Lower leg skin (tissue), 4 donors: ENCODE data around the gene ERC2. TPM values are rescaled to one million over a fixed set of nuclear protein-coding genes. Genes with fewer than 3 reads are reported as not detected.

Source experiments
- DNase-seq, 2 donors: peaks; one replicate each; pipeline ENCODE4 v3.0.0-alpha.2; 2019; ENCODE audit warnings: low spot score in 2 of 2
- H3K4me3 ChIP-seq: fragments of 200-600 bp; sonication (generic); 2 replicates; pipeline ENCODE4 v1.5.1; 2017; ENCODE audit warnings: mild to moderate bottlenecking, low read depth; ENCODE audit not compliant: poor library complexity, severe bottlenecking
- POLR2A ChIP-seq, 2 donors: fragments of 450-650 bp; IDR thresholded peaks; one replicate each; pipeline ENCODE4 v1.6.1; 2016 to 2017; ENCODE audit warnings: antibody characterized with exemption in 2 of 2, mild to moderate bottlenecking in 1 of 2, moderate library complexity in 1 of 2
- WGBS, 2 donors: methylation state at CpG; one replicate each; pipeline ENCODE4 v1.1.5; 2018; 5-methylcytosine and 5-hydroxymethylcytosine counted together
- intact Hi-C: fragments of 100-400 bp; cut with DNase I; formaldehyde crosslinking; loops from one replicate; pipeline ENCODE4 v1.15.0; 2023; ENCODE audit warnings: low total_unique reads
- total RNA-seq, 4 donors: library from RNA; depleted of rRNA; stranded (reverse); fragments of >200 nt; gene quantifications; one replicate each; pipeline ENCODE4 v1.1.0, GENCODE V29; 2016
- TF ChIP-seq, protein P1 (sequence below), 3 donors: fragments of 450-650 bp; IDR thresholded peaks; one replicate each; pipeline ENCODE4 v1.5.1; 2016; ENCODE audit warnings: antibody characterized with exemption in 3 of 3, mild to moderate bottlenecking in 3 of 3, moderate library complexity in 2 of 3

Gene ERC2
- total RNA-seq, 4 donors from 2014 or later: 0.23 to 1.3 (median 0.42) TPM; not detected in 1

DNA sequence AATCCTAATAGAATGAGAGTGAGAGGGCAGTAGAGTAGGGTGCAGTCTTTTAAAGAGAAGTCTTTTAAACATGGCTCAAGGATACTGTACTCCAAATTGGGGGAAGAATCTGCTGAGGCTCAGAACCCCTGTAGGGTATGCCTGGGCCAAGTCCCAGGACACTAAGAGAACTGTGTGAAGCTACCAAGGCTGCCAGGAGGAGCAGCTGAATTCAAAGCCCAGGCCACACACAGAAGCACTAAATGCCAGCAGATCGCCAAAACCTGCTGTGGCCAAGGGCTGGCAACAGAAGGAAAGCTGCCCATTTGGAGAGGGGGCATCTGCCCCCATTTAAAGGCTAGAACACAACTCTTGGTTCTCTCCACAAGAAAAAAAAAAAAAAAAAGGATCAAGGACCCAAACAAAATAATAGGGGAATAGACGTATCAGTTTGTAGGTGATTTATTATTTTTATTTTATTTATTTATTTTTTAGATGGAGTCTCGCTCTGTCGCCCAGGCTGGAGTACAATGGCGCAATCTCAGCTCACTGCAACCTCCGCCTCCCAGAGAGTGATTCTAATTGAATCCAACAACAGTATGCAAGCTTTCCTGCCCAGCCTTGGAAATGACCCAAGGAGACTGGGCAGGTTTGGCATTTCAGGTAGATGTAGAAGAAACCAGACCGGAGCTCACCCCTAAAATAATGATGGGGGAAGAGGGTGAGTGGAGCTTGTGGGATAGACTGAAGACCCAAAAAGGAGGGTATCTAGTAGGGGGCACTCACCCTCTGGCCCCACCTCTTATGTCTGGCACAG, 702.2 kb downstream of the ERC2 start:
- 90 to 92% methylated on average over 7 of the region's 7 CpGs for WGBS, 2 donors

DNA sequence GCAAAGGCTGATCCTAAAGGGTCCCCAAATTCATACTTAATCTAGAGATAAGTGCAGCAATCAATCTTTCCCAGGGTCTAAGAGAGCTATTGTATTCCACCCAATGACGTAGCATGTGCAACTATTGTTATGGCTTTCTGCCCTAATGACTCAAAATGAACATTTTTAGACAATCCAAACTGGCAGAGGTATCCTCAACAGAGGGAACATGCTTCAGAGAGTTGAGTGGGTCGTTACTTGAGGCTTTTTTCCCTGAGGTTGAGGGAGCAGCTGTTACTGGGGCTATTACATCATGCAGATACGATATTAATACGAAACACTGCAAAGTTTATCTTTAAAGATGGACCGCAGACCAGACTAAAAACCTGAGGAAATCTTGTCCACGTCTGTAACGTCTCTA, 702.9 kb downstream of the ERC2 start:
- intact Hi-C loops: no loop called here
- no peak for DNase-seq
- no peak overlapping the region for H3K4me3 ChIP-seq
- no peak for TF ChIP-seq POLR2A (IDR thresholded peaks at IDR 0.05)
- TF ChIP-seq, protein P1, sequence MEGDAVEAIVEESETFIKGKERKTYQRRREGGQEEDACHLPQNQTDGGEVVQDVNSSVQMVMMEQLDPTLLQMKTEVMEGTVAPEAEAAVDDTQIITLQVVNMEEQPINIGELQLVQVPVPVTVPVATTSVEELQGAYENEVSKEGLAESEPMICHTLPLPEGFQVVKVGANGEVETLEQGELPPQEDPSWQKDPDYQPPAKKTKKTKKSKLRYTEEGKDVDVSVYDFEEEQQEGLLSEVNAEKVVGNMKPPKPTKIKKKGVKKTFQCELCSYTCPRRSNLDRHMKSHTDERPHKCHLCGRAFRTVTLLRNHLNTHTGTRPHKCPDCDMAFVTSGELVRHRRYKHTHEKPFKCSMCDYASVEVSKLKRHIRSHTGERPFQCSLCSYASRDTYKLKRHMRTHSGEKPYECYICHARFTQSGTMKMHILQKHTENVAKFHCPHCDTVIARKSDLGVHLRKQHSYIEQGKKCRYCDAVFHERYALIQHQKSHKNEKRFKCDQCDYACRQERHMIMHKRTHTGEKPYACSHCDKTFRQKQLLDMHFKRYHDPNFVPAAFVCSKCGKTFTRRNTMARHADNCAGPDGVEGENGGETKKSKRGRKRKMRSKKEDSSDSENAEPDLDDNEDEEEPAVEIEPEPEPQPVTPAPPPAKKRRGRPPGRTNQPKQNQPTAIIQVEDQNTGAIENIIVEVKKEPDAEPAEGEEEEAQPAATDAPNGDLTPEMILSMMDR (IDR thresholded peaks at IDR 0.05): no peak
- 80 to 81% methylated on average over 7 of the region's 7 CpGs for WGBS, 2 donors

More for the DNA sequence above, 702.2 kb downstream of the ERC2 start:
- no peak for TF ChIP-seq POLR2A (IDR thresholded peaks at IDR 0.05)
- TF ChIP-seq, protein P1 (IDR thresholded peaks at IDR 0.05): no peak
- no peak for DNase-seq
- H3K4me3 ChIP-seq: no peak overlapping the region
- intact Hi-C loops: no loop called here

DNA sequence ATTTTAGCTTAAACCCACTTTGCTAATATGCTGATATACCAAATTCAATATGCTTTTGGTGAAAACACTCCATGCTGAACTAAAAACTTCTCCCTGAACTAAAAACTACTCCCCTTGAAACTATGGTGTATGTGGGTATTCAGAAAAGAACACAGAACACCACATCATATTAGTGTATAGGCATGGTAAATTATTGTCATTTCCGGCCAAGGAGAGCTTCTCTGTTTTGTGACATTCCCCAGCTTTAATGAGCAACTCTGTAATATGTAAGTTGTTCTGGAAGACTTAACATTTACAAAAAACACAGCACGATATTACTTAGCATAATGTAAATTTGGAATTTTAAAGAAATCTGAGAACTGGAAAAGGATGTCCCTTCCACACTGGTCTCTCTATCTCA, 711.3 kb downstream of the ERC2 start:
- TF ChIP-seq, protein P1 (IDR thresholded peaks at IDR 0.05): no peak
- TF ChIP-seq POLR2A (IDR thresholded peaks at IDR 0.05): no peak
- no peak for DNase-seq
- H3K4me3 ChIP-seq: no peak overlapping the region
- 80 to 84% methylated on average over 2 of the region's 2 CpGs for WGBS, 2 donors
- intact Hi-C loops: no loop called here

DNA sequence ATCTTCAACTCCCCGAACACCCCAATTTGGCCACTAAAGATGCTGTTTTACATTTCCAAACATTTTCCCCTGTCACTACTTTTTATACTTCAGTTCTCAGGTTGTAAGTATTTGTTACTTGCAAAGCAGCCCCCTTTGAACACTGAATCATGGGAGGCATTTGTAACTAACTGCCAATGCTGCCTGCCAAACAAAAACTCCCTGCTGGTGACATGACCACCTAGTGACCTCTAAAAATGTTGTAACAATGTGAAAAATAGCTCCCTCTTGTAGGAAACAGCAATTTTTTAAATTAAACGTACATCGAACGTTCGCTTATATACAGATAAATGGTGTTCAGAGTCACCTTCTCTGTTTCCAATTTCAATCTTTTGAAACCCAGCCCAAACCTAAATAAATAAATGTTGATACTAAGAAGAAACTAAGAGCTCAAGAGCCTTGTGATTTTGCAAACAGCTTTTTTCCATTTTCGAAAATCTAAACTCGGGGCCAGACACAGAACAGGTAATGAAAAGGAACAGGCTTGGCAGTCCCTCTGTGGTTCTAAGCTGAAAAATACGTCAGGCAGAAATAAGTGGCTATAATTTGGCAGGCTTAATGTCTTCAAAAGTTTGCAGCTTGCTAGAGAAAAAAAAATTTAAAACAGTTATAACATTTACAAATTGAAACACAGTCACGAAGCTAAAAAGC, 712.6 kb downstream of the ERC2 start:
- H3K4me3 ChIP-seq: no peak overlapping the region
- no peak for DNase-seq
- TF ChIP-seq, protein P1 (IDR thresholded peaks at IDR 0.05): no peak
- TF ChIP-seq POLR2A (IDR thresholded peaks at IDR 0.05): no peak
- WGBS, 2 donors: 66 to 69% methylated on average over 9 of the region's 9 CpGs
- intact Hi-C loops: no loop called here

DNA sequence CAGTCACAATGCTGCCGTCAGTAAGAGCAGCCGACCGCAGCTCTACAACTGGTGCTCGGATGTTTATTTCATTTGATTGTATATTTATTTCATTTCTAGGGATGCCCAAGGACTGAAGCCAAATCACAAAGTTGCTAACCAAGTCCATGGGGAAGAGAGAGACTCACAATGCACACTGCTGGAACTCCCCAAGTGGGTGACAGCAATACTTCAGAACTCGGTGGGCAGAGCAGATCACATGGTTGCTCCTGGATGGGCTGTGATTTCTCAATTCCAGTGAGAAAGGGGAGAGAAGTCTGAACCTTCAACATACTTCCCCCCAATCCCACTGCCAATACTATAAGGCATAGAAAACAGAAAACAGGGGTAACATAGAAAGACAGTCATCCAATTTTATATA, 715.4 kb downstream of the ERC2 start:
- TF ChIP-seq, protein P1 (IDR thresholded peaks at IDR 0.05): no peak
- no peak for TF ChIP-seq POLR2A (IDR thresholded peaks at IDR 0.05)
- H3K4me3 ChIP-seq: no peak overlapping the region
- DNase-seq: no peak
- WGBS, 2 donors: 84 to 86% methylated on average over 5 of the region's 5 CpGs
- intact Hi-C loops: no loop called here
